HS-5 (cell line): ENCODE data around the gene DHRS4.
"Not testable (repeated sequence)": the region's sequence is repeated elsewhere in the genome, so short reads cannot be mapped to it uniquely, and the experiment has no call there.

ENCODE experiments used
- DNase-seq: peaks from one replicate; pipeline ENCODE4 v3.0.0-alpha.2; 2012; ENCODE audit warnings: low read depth

The DHRS4 gene

GRCh38 chr14:23941230-23941629 lies 12.3 kb upstream of the DHRS4 start:
- no peak for DNase-seq

- DNase-seq = no peak
Observed at GRCh38 chr14:23941669-23942068, 11.9 kb upstream of the DHRS4 start.

GRCh38 chr14:23942587-23942986 lies 11.0 kb upstream of the DHRS4 start:
- DNase-seq = no peak

GRCh38 chr14:23949069-23949468 lies 4.5 kb upstream of the DHRS4 start:
- not testable (repeated sequence) for DNase-seq

GRCh38 chr14:23950411-23951135 lies 3.0 kb upstream of the DHRS4 start:
- DNase-seq = no peak

- not testable (repeated sequence) for DNase-seq
Observed at GRCh38 chr14:23951136-23951466, 2.5 kb upstream of the DHRS4 start.

GRCh38 chr14:23951590-23952201 lies 1.9 kb upstream of the DHRS4 start:
- DNase-seq = no peak

GRCh38 chr14:23953116-23953463 lies 480 bp upstream of the DHRS4 start:
- not testable (repeated sequence) for DNase-seq

- DNase-seq = not testable (repeated sequence)
Observed at GRCh38 chr14:23954279-23954614, 677 bp downstream of the DHRS4 start.

- not testable (repeated sequence) for DNase-seq
Observed at GRCh38 chr14:23954965-23955364, 1.4 kb downstream of the DHRS4 start.

- DNase-seq = not testable (repeated sequence)
Observed at GRCh38 chr14:23955811-23956210, 2.2 kb downstream of the DHRS4 start.

- DNase-seq = not testable (repeated sequence)
Observed at GRCh38 chr14:23957913-23958569, 4.5 kb downstream of the DHRS4 start.

- DNase-seq = not testable (repeated sequence)
Observed at GRCh38 chr14:23960899-23961298, 7.3 kb downstream of the DHRS4 start.

GRCh38 chr14:23961704-23962103 lies 8.1 kb downstream of the DHRS4 start:
- DNase-seq = not testable (repeated sequence)

- DNase-seq = not testable (repeated sequence)
Observed at GRCh38 chr14:23969130-23969480, 15.5 kb downstream of the DHRS4 start.

GRCh38 chr14:23969481-23970282 lies 16.1 kb downstream of the DHRS4 start:
- DNase-seq = not testable (repeated sequence)

GRCh38 chr14:23970283-23970659 lies 16.7 kb downstream of the DHRS4 start:
- not testable (repeated sequence) for DNase-seq

- not testable (repeated sequence) for DNase-seq
Observed at GRCh38 chr14:23973178-23973577, 19.6 kb downstream of the DHRS4 start.

- not testable (repeated sequence) for DNase-seq
Observed at GRCh38 chr14:23974041-23974440, 20.5 kb downstream of the DHRS4 start.

GRCh38 chr14:23977208-23977607 lies 23.6 kb downstream of the DHRS4 start:
- DNase-seq = not testable (repeated sequence)

- DNase-seq = not testable (repeated sequence)
Observed at GRCh38 chr14:23981951-23982813, 28.6 kb downstream of the DHRS4 start.
